SK-N-SH (cell line): ENCODE measurements around the gene HECW1. TPM values are rescaled to one million over a fixed set of nuclear protein-coding genes. Genes with fewer than 3 reads are reported as not detected.

Source experiments
- CTCF ChIA-PET: fragments of 300-600, 350-600 bp; formaldehyde crosslinking; extraction: SDS; loops from one replicate; lab custom pipeline; 2021; lab: Yijun Ruan, JAX
- POLR2A ChIA-PET: fragments of 350-600 bp; sonication (Branson Sonifier 250); formaldehyde crosslinking; extraction: SDS; loops from one replicate; lab custom pipeline; 2020; ENCODE audit warnings: antibody characterized with exemption, inconsistent platforms; lab: Yijun Ruan, JAX
- DNase-seq: peaks from one replicate; pipeline ENCODE4 v3.0.0; 2012
- H2AFZ ChIP-seq: fragments of 200-600 bp; sonication (generic); 2 replicates; pipeline ENCODE4 v1.8.1; 2016; ENCODE audit warnings: antibody characterized with exemption, mild to moderate bottlenecking, low read depth
- H3F3A ChIP-seq: fragments of 200-600 bp; sonication (generic); replicated peaks from 2 replicates; pipeline ENCODE3; 2016; ENCODE audit warnings: antibody characterized with exemption, mild to moderate bottlenecking; ENCODE audit not compliant: insufficient read depth
- H3K27ac ChIP-seq, 2 experiments: fragments of 200-500 bp in 1 of 2; fragments of 200-600 bp in 1 of 2; sonication (Bioruptor generic) in 1 of 2; sonication (generic), shearing (Covaris generic) in 1 of 2; 2 replicates each; pipeline versions ENCODE4 v1.5.1 to v1.6.1; 2014 to 2016; ENCODE audit warnings: low read depth in 2 of 2, inconsistent platforms in 1 of 2, low read length in 1 of 2, mild to moderate bottlenecking in 1 of 2, mixed read lengths in 1 of 2
- H3K27me3 ChIP-seq: fragments of 200-600 bp; sonication (generic), shearing (Covaris generic); 2 replicates; pipeline ENCODE4 v1.6.1; 2016; ENCODE audit warnings: mixed run types; ENCODE audit not compliant: insufficient read depth
- H3K36me3 ChIP-seq, 2 experiments: fragments of 200-500 bp in 1 of 2; fragments of 200-600 bp in 1 of 2; sonication (Bioruptor generic) in 1 of 2; sonication (generic) in 1 of 2; replicated peaks in 1 of 2; 2 replicates each; pipeline versions ENCODE3 to v1.5.1; 2014 to 2016; ENCODE audit warnings: low read length in 1 of 2, mild to moderate bottlenecking in 1 of 2; ENCODE audit not compliant: insufficient read depth in 2 of 2, control insufficient read depth in 1 of 2
- H3K4me1 ChIP-seq, 2 experiments: fragments of 200-500 bp in 1 of 2; fragments of 200-600 bp in 1 of 2; sonication (Bioruptor generic) in 1 of 2; sonication (generic), shearing (Covaris generic) in 1 of 2; 2 replicates each; pipeline versions ENCODE4 v1.5.1 to v1.6.1; 2014 to 2016; ENCODE audit warnings: low read depth in 1 of 2, low read length in 1 of 2, mixed run types in 1 of 2; ENCODE audit not compliant: insufficient read depth in 2 of 2, control insufficient read depth in 1 of 2
- H3K4me2 ChIP-seq: fragments of 200-600 bp; sonication (generic), shearing (Covaris generic); 2 replicates; pipeline ENCODE4 v1.6.1; 2017; ENCODE audit warnings: mixed run types
- H3K4me3 ChIP-seq, 2 experiments: fragments of 200-500 bp in 1 of 2; fragments of 200-600 bp in 1 of 2; sonication (Bioruptor generic) in 1 of 2; sonication (generic), shearing (Covaris generic) in 1 of 2; 2 replicates each; pipeline versions ENCODE4 v1.5.1 to v1.8.1; 2014 to 2016; ENCODE audit warnings: low read depth in 2 of 2, inconsistent platforms in 1 of 2, low read length in 1 of 2, mild to moderate bottlenecking in 1 of 2, mixed read lengths in 1 of 2, moderate library complexity in 1 of 2
- H3K79me2 ChIP-seq: fragments of 200-600 bp; sonication (generic); 2 replicates; pipeline ENCODE4 v1.8.1; 2017; ENCODE audit warnings: mild to moderate bottlenecking; ENCODE audit not compliant: insufficient read depth
- H3K9ac ChIP-seq: fragments of 200-600 bp; sonication (generic); 2 replicates; pipeline ENCODE4 v1.6.1; 2017; ENCODE audit warnings: mixed run types
- H3K9me2 ChIP-seq: fragments of 200-600 bp; sonication (generic); 2 replicates; pipeline ENCODE4 v1.6.1; 2017; ENCODE audit warnings: mixed run types
- H3K9me3 ChIP-seq: fragments of 200-600 bp; sonication (generic); 2 replicates; pipeline ENCODE4 v1.6.1; 2017; ENCODE audit warnings: mixed run types, mild to moderate bottlenecking, moderate library complexity
- H4K20me1 ChIP-seq: fragments of 200-600 bp; sonication (generic); 2 replicates; pipeline ENCODE4 v1.6.1; 2017; ENCODE audit warnings: mild to moderate bottlenecking, mixed run types; ENCODE audit not compliant: insufficient read depth
- CTCF ChIP-seq: fragments of 200-600 bp; sonication (generic); IDR thresholded peaks from 2 replicates; pipeline ENCODE4 v1.6.1; 2017; ENCODE audit warnings: antibody characterized with exemption, mild to moderate bottlenecking, moderate library complexity
- EZH2phosphoT487 ChIP-seq: fragments of 200-600 bp; sonication (generic); IDR thresholded peaks from 2 replicates; pipeline ENCODE4 v1.6.1; 2017; ENCODE audit warnings: low read depth, mixed run types, mild to moderate bottlenecking, antibody characterized with exemption, moderate library complexity, borderline replicate concordance
- GABPA ChIP-seq: IDR thresholded peaks from 2 replicates; pipeline ENCODE4 v1.4.0; 2012; ENCODE audit warnings: low read depth, mild to moderate bottlenecking
- IRF3 ChIP-seq: fragments of 150-350 bp; IDR thresholded peaks from 2 replicates; pipeline ENCODE4 v1.6.1; 2016; ENCODE audit warnings: mild to moderate bottlenecking, low read depth, low read length
- NRF1 ChIP-seq: IDR thresholded peaks from 2 replicates; pipeline ENCODE4 v1.6.1; 2012; ENCODE audit warnings: low read depth, mild to moderate bottlenecking, low read length
- PBX3 ChIP-seq: IDR thresholded peaks from 2 replicates; pipeline ENCODE4; 2012
- REST ChIP-seq: IDR thresholded peaks from 2 replicates; pipeline ENCODE4 v1.6.1; 2012; ENCODE audit warnings: mild to moderate bottlenecking, low read depth, low read length, moderate library complexity
- USF2 ChIP-seq: fragments of 150-350 bp; IDR thresholded peaks from 2 replicates; pipeline ENCODE4 v1.6.1; 2017; ENCODE audit warnings: antibody characterized with exemption, low read length, low read depth, borderline replicate concordance
- WGBS: methylation state at CpG from one replicate; pipeline ENCODE4 v1.1.6; 2017; ENCODE audit warnings: low lambda C conversion rate; 5-methylcytosine and 5-hydroxymethylcytosine counted together
- polyA plus RNA-seq, 3 experiments: library from polyadenylated mRNA; depleted of rRNA; stranded (reverse); fragments of >200 nt; gene quantifications; 2 replicates each; pipeline ENCODE4 v1.2.3, GENCODE V29; 2012

The HECW1 gene
- polyA plus RNA-seq, 1 of the 3 experiments (the other 2 are of a cell fraction) = not detected

GRCh38 chr7:43244784-43245183 is 132.3 kb downstream of the HECW1 start:
- TF ChIP-seq CTCF (no peak), GABPA (no peak), IRF3 (no peak), PBX3 (no peak), USF2 (no peak), EZH2phosphoT487 (no peak), NRF1 (no peak), REST (no peak)
- POLR2A ChIA-PET = no interaction called here

More at GRCh38 chr7:43244784-43245183, 132.3 kb downstream of the HECW1 start:
- CTCF ChIA-PET = interaction anchor here (0.7 to 2.9 kb wide), 5 partner anchors 17 to 338 kb away, joined by 3 to 23 read pairs (median 8); partner anchors contain the start of gene STK17A
- 72% methylated on average over 6 of the region's 6 CpGs for WGBS
- no peaks in the 10 kb centered on the region for H4K20me1 ChIP-seq
- peaks cover 30% of the 10 kb centered on the region for H3K27me3 ChIP-seq
- H3K4me2 ChIP-seq = no peak overlapping the region
- no peak overlapping the region for H3K9ac ChIP-seq
- no peak overlapping the region for H3K4me3 ChIP-seq
- no peaks in the 10 kb centered on the region for H3K4me1 ChIP-seq
- H3K9me2 ChIP-seq = no peaks in the 10 kb centered on the region
- no peaks in the 10 kb centered on the region for H3K36me3 ChIP-seq
- H3K79me2 ChIP-seq = no peaks in the 10 kb centered on the region
- no peak for DNase-seq
- H3K9me3 ChIP-seq = no peaks in the 10 kb centered on the region
- no peaks in the 10 kb centered on the region for H3F3A ChIP-seq
- no peak overlapping the region for H3K27ac ChIP-seq
- no peak overlapping the region for H2AFZ ChIP-seq
